HEK293 (cell line): ENCODE measurements around the gene RO60.

ENCODE experiments used
- CTCF ChIA-PET: fragments of 350-600 bp; formaldehyde crosslinking; extraction: SDS; loops from one replicate; lab custom pipeline; 2021; ENCODE audit warnings: antibody characterized with exemption; lab: Yijun Ruan, JAX
- POLR2A ChIA-PET: fragments of 300-600 bp; formaldehyde crosslinking; extraction: SDS; loops from one replicate; lab custom pipeline; 2020; ENCODE audit warnings: antibody characterized with exemption, inconsistent platforms; lab: Yijun Ruan, JAX
- H3K27ac ChIP-seq: fragments of 200-500 bp; sonication (Bioruptor generic); 2 replicates; pipeline ENCODE4 v1.5.1; 2014; ENCODE audit warnings: low read depth, low read length, control low read depth, inconsistent platforms; ENCODE audit errors: extremely low read depth
- H3K36me3 ChIP-seq, 2 experiments: fragments of 200-500 bp in 1 of 2; sonication (Bioruptor generic) in 1 of 2; 1 replicate in 1 of 2; 2 replicates in 1 of 2; pipeline ENCODE4 v1.5.1; 2014 to 2017; ENCODE audit warnings: inconsistent platforms in 2 of 2, low read length in 2 of 2; ENCODE audit not compliant: control insufficient read depth in 2 of 2, insufficient read depth in 1 of 2
- H3K4me1 ChIP-seq: fragments of 200-500 bp; sonication (Bioruptor generic); 2 replicates; pipeline ENCODE4 v1.5.1; 2014; ENCODE audit warnings: mild to moderate bottlenecking, low read length, inconsistent platforms; ENCODE audit not compliant: control insufficient read depth, insufficient read depth
- H3K4me3 ChIP-seq: 2 replicates; pipeline ENCODE4 v1.5.1; 2011; ENCODE audit warnings: low read depth, mild to moderate bottlenecking, control low read depth, low read length, moderate library complexity
- H3K9me3 ChIP-seq: fragments of 200-500 bp; sonication (Bioruptor generic); 2 replicates; pipeline ENCODE4 v1.5.1; 2014; ENCODE audit warnings: low read depth, low read length, inconsistent platforms; ENCODE audit not compliant: control insufficient read depth, insufficient read depth
- OVOL3 ChIP-seq: fragments of 450-650 bp; formaldehyde crosslinking; IDR thresholded peaks from 2 replicates; pipeline ENCODE4 v1.5.1; 2016; ENCODE audit warnings: missing biosample characterization, missing genetic modification characterization
- PRDM1 ChIP-seq: fragments of 450-650 bp; formaldehyde crosslinking; IDR thresholded peaks from 2 replicates; pipeline ENCODE4; 2016; ENCODE audit warnings: missing biosample characterization, missing genetic modification characterization
- ZFP41 ChIP-seq: fragments of 450-650 bp; formaldehyde crosslinking; IDR thresholded peaks from 2 replicates; pipeline ENCODE4 v1.5.1; 2016; ENCODE audit warnings: missing biosample characterization, missing genetic modification characterization, borderline replicate concordance
- ZNF175 ChIP-seq: fragments of 450-650 bp; formaldehyde crosslinking; IDR thresholded peaks from 2 replicates; pipeline ENCODE4 v1.5.1; 2016; ENCODE audit warnings: missing biosample characterization, missing genetic modification characterization
- ZNF311 ChIP-seq: fragments of 450-650 bp; formaldehyde crosslinking; IDR thresholded peaks from 2 replicates; pipeline ENCODE4 v1.5.1; 2017; ENCODE audit warnings: missing biosample characterization, missing genetic modification characterization, borderline replicate concordance
- ZNF324 ChIP-seq: fragments of 450-650 bp; formaldehyde crosslinking; IDR thresholded peaks from 2 replicates; pipeline ENCODE4 v1.5.1; 2016; ENCODE audit warnings: missing biosample characterization, missing genetic modification characterization
- ZNF510 ChIP-seq: fragments of 450-650 bp; formaldehyde crosslinking; IDR thresholded peaks from 2 replicates; pipeline ENCODE4 v1.5.1; 2018; ENCODE audit warnings: mild to moderate bottlenecking, missing genetic modification characterization, missing biosample characterization; ENCODE audit not compliant: insufficient replicate concordance
- ZNF529 ChIP-seq: fragments of 450-650 bp; formaldehyde crosslinking; IDR thresholded peaks from 2 replicates; pipeline ENCODE4 v1.5.1; 2017; ENCODE audit warnings: missing genetic modification characterization, missing biosample characterization; ENCODE audit not compliant: insufficient replicate concordance
- ZNF600 ChIP-seq: fragments of 450-650 bp; formaldehyde crosslinking; IDR thresholded peaks from 2 replicates; pipeline ENCODE4 v1.5.1; 2016; ENCODE audit warnings: missing biosample characterization, missing genetic modification characterization
- ZNF621 ChIP-seq: fragments of 450-650 bp; formaldehyde crosslinking; IDR thresholded peaks from 2 replicates; pipeline ENCODE4 v1.5.1; 2017; ENCODE audit warnings: missing biosample characterization, missing genetic modification characterization
- ZNF664 ChIP-seq: fragments of 450-650 bp; formaldehyde crosslinking; IDR thresholded peaks from 2 replicates; pipeline ENCODE4 v1.5.1; 2016; ENCODE audit warnings: missing biosample characterization, missing genetic modification characterization
- ZNF792 ChIP-seq: fragments of 450-650 bp; formaldehyde crosslinking; IDR thresholded peaks from 2 replicates; pipeline ENCODE4 v1.5.1; 2016; ENCODE audit warnings: missing biosample characterization, missing genetic modification characterization
- ZSCAN23 ChIP-seq: fragments of 450-650 bp; formaldehyde crosslinking; IDR thresholded peaks from 2 replicates; pipeline ENCODE4 v1.5.1; 2016; ENCODE audit warnings: missing biosample characterization, missing genetic modification characterization
- ZSCAN30 ChIP-seq: fragments of 450-650 bp; IDR thresholded peaks from 2 replicates; pipeline ENCODE4 v1.5.1; 2018; ENCODE audit warnings: missing biosample characterization, mild to moderate bottlenecking, missing genetic modification characterization, moderate library complexity
- TF ChIP-seq, protein P1 (sequence below): fragments of 450-650 bp; formaldehyde crosslinking; IDR thresholded peaks from 2 replicates; pipeline ENCODE4 v1.5.1; 2016; ENCODE audit warnings: missing biosample characterization, missing genetic modification characterization
- TF ChIP-seq, protein P2 (sequence below): fragments of 450-650 bp; formaldehyde crosslinking; IDR thresholded peaks from 2 replicates; pipeline ENCODE4 v1.5.1; 2016; ENCODE audit warnings: missing biosample characterization, missing genetic modification characterization

Gene RO60

DNA sequence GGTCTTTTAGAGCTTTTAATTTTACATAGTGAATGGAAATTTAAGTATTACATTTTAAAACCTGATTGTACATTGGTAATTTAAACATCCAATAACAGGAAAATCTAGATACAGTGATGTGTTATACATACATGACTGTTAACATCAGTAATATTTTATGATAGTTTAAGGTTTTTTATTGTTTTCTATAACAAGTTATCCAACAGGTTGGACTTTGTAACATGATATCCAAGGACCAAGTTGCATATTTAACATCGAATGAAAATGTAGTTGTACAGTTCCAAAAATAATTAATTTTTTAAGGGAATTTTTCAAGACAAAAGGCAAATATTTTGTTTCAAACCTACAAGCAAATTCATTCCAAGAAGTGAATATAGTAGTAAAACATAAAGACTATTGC lies 31.5 kb downstream of the RO60 start (continued):
- TF ChIP-seq, protein P1, sequence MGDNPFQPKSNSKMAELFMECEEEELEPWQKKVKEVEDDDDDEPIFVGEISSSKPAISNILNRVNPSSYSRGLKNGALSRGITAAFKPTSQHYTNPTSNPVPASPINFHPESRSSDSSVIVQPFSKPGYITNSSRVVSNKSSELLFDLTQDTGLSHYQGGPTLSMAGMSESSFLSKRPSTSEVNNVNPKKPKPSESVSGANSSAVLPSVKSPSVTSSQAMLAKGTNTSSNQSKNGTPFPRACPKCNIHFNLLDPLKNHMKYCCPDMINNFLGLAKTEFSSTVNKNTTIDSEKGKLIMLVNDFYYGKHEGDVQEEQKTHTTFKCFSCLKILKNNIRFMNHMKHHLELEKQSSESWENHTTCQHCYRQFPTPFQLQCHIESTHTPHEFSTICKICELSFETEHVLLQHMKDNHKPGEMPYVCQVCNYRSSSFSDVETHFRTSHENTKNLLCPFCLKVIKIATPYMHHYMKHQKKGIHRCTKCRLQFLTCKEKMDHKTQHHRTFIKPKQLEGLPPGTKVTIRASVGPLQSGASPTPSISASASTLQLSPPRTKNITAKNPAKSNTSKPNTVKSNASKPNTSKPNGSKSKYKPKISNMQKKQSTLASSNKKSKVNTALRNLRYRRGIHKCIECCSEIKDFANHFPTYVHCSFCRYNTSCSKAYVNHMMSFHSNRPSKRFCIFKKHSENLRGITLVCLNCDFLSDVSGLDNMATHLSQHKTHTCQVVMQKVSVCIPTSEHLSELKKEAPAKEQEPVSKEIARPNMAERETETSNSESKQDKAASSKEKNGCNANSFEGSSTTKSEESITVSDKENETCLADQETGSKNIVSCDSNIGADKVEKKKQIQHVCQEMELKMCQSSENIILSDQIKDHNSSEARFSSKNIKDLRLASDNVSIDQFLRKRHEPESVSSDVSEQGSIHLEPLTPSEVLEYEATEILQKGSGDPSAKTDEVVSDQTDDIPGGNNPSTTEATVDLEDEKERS (tag by site-specific recombination): no peak
- TF ChIP-seq, all 188 proteins: peak for 3

DNA sequence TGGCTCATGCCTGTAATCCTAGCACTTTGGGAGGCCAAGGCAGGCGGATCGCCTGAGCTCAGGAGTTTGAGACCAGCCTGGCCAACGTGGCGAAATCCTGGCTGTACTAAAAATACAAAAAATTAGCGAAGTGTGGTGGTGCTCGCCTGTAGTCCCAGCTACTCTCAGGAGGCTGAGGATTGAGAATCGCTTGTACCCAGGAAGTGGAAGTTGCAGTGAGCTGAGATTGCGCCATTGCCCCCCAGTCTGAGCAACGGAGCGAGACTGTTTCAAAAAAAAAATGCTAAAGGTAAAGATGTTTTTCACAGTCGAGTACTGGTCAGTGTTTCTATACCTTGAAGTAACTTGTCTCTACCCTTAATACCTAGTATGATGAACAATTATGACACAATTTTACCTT lies 34.7 kb downstream of the RO60 start:
- TF ChIP-seq ZSCAN23 (tag by site-specific recombination): no peak
- no peak for TF ChIP-seq ZNF324 (tag by site-specific recombination)
- TF ChIP-seq ZNF621: no peak
- TF ChIP-seq, protein P2, sequence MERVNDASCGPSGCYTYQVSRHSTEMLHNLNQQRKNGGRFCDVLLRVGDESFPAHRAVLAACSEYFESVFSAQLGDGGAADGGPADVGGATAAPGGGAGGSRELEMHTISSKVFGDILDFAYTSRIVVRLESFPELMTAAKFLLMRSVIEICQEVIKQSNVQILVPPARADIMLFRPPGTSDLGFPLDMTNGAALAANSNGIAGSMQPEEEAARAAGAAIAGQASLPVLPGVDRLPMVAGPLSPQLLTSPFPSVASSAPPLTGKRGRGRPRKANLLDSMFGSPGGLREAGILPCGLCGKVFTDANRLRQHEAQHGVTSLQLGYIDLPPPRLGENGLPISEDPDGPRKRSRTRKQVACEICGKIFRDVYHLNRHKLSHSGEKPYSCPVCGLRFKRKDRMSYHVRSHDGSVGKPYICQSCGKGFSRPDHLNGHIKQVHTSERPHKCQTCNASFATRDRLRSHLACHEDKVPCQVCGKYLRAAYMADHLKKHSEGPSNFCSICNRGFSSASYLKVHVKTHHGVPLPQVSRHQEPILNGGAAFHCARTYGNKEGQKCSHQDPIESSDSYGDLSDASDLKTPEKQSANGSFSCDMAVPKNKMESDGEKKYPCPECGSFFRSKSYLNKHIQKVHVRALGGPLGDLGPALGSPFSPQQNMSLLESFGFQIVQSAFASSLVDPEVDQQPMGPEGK: no peak
- no peak for TF ChIP-seq OVOL3 (tag by site-specific recombination)
- no peak for TF ChIP-seq ZNF175
- TF ChIP-seq ZNF600: no peak
- ChIA-PET POLR2A (no interaction called here), CTCF (no interaction called here)
- Histone ChIP-seq H3K4me3 (no peak overlapping the region), H3K36me3 (peaks cover 18 to 39% of the 10 kb centered on the region in 2 experiments), H3K4me1 (no peaks in the 10 kb centered on the region), H3K27ac (no peak overlapping the region), H3K9me3 (no peaks in the 10 kb centered on the region)

DNA sequence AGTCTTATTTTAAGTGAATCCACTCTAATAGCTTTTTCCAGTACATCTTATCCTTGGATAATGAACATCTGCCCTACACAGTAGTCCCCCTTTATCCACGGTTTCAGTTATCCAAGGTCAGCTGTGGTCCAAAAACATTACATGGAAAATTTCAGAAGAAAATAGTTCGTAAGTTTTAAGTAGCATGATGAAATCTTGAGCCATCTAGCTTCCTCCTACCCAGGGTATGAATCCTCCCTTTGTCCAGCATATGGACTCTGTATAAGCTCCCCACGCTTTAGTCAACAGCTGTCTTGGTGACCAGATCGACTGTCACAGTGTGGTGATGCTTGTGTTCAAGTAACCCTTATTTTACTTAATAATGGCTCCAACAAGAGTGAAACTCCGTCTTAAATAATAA lies 43.2 kb downstream of the RO60 start:
- Histone ChIP-seq H3K27ac (no peak overlapping the region), H3K4me3 (no peak overlapping the region), H3K4me1 (no peaks in the 10 kb centered on the region), H3K9me3 (no peaks in the 10 kb centered on the region), H3K36me3 (peaks cover 12 to 24% of the 10 kb centered on the region in 2 experiments; a peak in 2 of 3 replicates)
- TF ChIP-seq ZFP41 (tag by site-specific recombination) (no peak), ZNF510 (no peak), ZSCAN30 (tag by site-specific recombination) (no peak)
- ChIA-PET CTCF (interaction anchor here (0.8 to 1.4 kb wide), 2 partner anchors 9 to 21 kb away, joined by 3 read pairs; no protein-coding TSS in a partner anchor), POLR2A (no interaction called here)

DNA sequence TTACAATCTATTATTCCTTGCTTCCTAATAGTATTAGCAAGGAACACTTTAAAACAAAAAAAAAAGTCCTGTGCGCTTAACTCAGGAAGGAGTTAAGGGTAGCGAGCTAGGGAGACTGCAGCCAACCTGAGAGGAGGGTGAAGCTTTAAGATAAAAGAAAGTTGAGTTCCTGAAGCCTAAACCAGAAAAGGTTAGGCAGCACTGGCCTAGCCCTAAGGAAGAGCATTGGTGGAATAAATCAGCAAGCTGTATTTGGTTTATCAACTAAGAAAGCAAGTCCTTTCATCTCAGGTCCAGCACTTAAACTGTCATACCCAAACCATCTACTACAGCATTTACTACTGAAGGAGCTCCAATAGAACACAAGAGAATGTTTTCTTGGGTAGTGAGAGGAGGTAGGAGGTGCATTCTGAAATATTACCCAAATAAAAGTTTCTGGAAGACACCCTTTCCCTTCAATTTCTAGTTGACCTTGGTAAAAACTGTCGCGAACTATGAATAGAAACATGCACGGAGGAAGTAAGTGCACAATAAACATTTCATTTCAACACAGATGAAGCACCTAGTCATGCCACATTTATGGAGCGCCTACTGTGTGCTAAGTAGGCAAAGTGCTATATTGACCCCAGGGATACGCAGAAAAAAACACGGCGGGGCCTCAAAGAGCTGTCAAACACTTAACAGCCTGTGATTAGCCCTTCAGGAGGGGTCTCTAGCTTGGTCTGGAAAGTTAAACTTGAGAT lies 44.5 kb downstream of the RO60 start:
- POLR2A ChIA-PET: interaction anchor here (0.9 to 2.8 kb wide), 5 partner anchors 11 to 45 kb away, joined by 3 to 28 read pairs (median 10); partner anchors contain the start of genes CDC73, RO60 and UCHL5
- Histone ChIP-seq H3K9me3 (no peaks in the 10 kb centered on the region), H3K36me3 (peaks cover 6 to 18% of the 10 kb centered on the region in 2 experiments; a peak in 2 of 3 replicates), H3K27ac (no peak overlapping the region), H3K4me1 (no peaks in the 10 kb centered on the region), H3K4me3 (peak overlapping the region; percentile 77)
- CTCF ChIA-PET: interaction anchor here (0.5 to 1.1 kb wide), 4 partner anchors 9 to 219 kb away, joined by 3 to 6 read pairs (median 4); no protein-coding TSS in a partner anchor
- TF ChIP-seq ZNF792 (peak; percentile 86; the same call in 1 of the 2 replicates), ZNF664 (tag by site-specific recombination) (peak; percentile 74), PRDM1 (tag by site-specific recombination) (peak; percentile 42; the same call in 1 of the 2 replicates), ZNF311 (no peak), ZNF529 (tag by site-specific recombination) (no peak)
